NOMO-1 treated with DMSO at 0.1 percent for 48 hours (cell line): ENCODE measurements around the gene PIK3R4.

Experiments used
- DNase-seq: peaks from one replicate; lab custom pipeline; 2025; ENCODE audit not compliant: unreplicated experiment; lab: John Stamatoyannopoulos, UW

Gene PIK3R4

DNA sequence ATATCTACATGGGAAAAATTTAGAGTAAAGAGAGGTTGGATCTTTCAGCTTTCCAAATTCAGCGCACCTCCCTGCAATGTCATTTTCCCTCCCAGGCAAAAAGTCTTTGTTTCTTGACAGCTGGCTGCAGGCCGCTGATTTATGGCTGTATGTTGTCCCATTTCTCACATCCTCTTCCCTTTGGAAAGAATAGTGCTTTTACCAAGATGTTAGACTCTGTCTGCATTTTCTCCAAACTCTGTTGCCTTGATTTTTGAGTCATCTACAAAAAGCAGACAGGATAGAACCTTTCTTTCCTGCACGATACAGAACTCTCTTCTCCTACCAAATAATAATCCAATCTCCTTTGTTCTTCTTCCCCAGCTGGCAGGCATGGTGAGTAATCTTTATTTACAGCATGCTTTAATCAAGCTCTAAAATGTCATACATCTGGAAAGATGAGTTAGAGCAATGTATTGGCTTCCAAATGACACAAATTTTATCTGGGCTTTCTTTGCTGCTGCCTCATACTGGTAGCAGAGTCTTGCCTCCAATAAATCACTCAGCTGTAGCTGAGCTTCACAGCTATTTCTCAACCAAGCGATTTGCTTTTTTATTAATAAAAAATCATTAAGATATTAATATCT lies 101.9 kb downstream of the PIK3R4 start:
- DNase-seq: no peak

DNA sequence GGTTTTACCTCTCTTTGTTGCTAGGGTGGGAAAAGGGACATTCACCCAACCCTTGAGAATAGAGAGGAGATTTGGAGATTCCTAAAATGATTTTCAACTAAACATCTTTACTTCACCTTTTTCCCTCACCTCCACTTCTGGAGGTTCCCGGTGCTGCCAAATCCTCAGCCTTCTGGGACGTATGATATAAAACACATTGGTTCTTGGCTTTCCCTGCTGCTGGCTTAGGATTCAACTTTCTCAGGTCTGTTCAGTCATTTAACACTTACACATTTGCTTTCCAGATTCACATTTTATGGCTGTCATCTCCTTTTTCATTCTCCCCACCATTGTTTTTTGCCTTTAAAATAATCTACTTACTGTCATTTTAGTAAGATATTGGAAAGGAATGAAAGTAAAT lies 106.6 kb downstream of the PIK3R4 start:
- DNase-seq: no peak

DNA sequence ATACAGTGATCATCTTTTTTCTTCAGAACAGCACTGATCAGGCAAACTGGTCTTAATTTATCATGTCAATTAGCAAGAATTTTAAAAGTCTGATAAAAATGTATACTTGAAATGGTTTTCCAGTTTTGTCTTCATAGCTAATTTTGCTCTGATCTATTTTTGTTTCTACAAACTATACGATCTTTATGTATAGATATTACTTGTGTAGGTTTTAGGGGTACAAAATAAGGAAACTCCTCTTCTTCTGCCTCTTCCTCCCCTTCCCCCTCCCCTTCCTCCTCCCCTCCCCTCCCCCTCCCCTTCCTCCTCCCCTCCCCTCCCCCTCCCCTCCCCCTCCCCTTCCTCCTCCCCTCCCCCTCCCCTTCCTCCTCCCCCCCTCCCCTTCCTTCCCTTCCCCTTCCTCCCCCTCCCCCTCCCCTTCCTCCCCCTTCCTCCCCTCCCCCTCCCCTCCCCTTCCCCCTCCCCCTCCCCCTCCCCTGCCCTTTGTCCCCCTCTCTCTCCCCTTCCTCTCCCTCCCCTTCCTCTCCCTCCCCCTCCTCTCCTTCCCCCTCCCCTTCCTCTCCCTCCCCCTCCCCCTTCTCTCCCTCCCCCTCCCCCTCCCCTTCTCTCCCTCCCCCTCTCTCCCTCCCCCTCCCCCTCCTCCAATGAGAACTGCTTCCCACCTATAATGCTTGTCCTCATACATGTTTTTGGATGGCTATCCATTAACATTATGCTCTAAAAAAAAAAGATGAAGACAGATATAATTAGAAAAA lies 110.0 kb downstream of the PIK3R4 start:
- no peak for DNase-seq

DNA sequence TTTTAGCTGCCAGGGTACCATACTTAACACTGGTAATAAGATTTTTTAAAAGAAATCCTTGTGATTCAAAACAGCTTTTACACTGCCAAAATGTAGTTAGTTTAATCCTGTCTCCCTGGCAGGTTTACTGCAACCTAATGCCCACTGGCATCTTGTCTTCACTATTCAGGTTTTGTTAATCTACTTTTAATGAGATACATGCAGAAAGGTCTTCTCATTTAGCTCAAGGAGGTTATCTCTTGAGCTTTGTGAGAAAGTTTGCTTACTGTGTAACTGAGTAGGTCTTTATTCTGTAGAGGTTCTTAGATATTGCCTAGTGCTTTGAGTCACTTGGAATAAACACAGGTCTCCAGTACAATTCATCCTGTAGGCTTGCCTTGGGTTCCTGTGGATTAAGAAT lies 110.7 kb downstream of the PIK3R4 start:
- no peak for DNase-seq

DNA sequence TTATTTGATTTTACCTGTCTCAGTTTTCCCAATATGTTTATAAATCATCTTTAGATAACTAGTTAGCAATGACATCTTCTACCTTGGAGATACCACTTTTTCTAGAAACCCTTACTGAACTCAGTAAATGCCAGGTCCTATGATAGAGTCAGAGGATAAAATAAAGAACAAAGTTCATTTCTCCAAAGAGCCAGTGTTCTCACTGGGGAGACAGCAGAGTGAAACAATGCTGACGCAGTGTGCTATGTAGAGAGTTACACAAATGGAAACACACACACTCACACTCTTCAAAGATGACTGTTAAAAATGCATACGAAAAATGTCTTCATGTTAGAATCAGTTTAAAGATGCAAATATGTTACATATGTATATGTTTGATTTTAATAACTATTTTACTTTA lies 111.3 kb downstream of the PIK3R4 start:
- DNase-seq: no peak
